Panc1 (cell line): Measurements from ENCODE around the gene MTHFD2L. TPM values are rescaled to one million over a fixed set of nuclear protein-coding genes. Genes with fewer than 3 reads are reported as not detected.

Experiments
- ATAC-seq: fragments of 200-7000 bp; cut with Tn5 transposase; 2 replicates; pipeline ENCODE4 v1.9.1; 2020; ENCODE audit warnings: mild to moderate bottlenecking, moderate library complexity
- BruUV-seq: library from RNA; stranded (reverse); fragments of 400-500 nt; replicated peaks from 2 replicates; lab custom pipeline; 2021; lab: Mats Ljungman, UMichigan
- CTCF ChIA-PET: fragments of 300-600 bp; sonication (Branson Sonifier 250); formaldehyde crosslinking; loops from one replicate; lab custom pipeline; 2022; ENCODE audit warnings: antibody characterized with exemption; lab: Charles Lee
- POLR2A ChIA-PET: fragments of 300-600 bp; sonication (Branson Sonifier 250); formaldehyde crosslinking; loops from one replicate; lab custom pipeline; 2022; ENCODE audit warnings: antibody characterized with exemption; lab: Charles Lee
- DNase-seq: peaks from one replicate; pipeline ENCODE4 v3.0.0-alpha.2; 2010; ENCODE audit warnings: low read depth, low spot score
- H3K27ac ChIP-seq: 2 replicates; pipeline ENCODE4 v1.5.1; 2011; ENCODE audit warnings: mild to moderate bottlenecking, low read length, inconsistent platforms
- H3K27me3 ChIP-seq: fragments of 200-500 bp; sonication (Bioruptor generic); 2 replicates; pipeline ENCODE4 v1.6.0; 2014; ENCODE audit warnings: low read length, inconsistent platforms; ENCODE audit not compliant: control insufficient read depth, insufficient read depth
- H3K36me3 ChIP-seq: fragments of 200-500 bp; sonication (Bioruptor generic); 2 replicates; pipeline ENCODE4 v1.5.1; 2014; ENCODE audit warnings: inconsistent platforms, mild to moderate bottlenecking, low read length, moderate library complexity; ENCODE audit not compliant: control insufficient read depth, insufficient read depth
- H3K4me1 ChIP-seq: 2 replicates; pipeline ENCODE4 v1.5.1; 2011; ENCODE audit warnings: inconsistent platforms, mild to moderate bottlenecking, low read length, moderate library complexity; ENCODE audit not compliant: control insufficient read depth, insufficient read depth
- H3K4me3 ChIP-seq, 2 experiments: 2 replicates each; pipeline ENCODE4 v1.5.1; 2011 to 2012; ENCODE audit warnings: low read depth in 2 of 2, low read length in 2 of 2, mild to moderate bottlenecking in 2 of 2, inconsistent platforms in 1 of 2, moderate library complexity in 1 of 2
- H3K9me3 ChIP-seq: fragments of 200-500 bp; sonication (Bioruptor generic); 2 replicates; pipeline ENCODE4 v1.5.1; 2014; ENCODE audit warnings: low read depth, mild to moderate bottlenecking, inconsistent platforms, low read length, moderate library complexity; ENCODE audit not compliant: control insufficient read depth, insufficient read depth
- CTCF ChIP-seq: fragments of 450-650 bp; IDR thresholded peaks from 2 replicates; pipeline ENCODE4 v1.5.1; 2017; ENCODE audit warnings: mild to moderate bottlenecking
- POLR2AphosphoS5 ChIP-seq: IDR thresholded peaks from 2 replicates; pipeline ENCODE4 v1.6.1; 2012; ENCODE audit warnings: mild to moderate bottlenecking, low read depth, low read length, moderate library complexity
- REST ChIP-seq, 2 experiments: IDR thresholded peaks; 2 replicates each; pipeline ENCODE4 v1.6.1; 2011 to 2012; ENCODE audit warnings: low read depth in 2 of 2, control low read depth in 1 of 2, low read length in 1 of 2, mild to moderate bottlenecking in 1 of 2, moderate library complexity in 1 of 2; ENCODE audit not compliant: insufficient read depth in 1 of 2
- SIN3A ChIP-seq: IDR thresholded peaks from 2 replicates; pipeline ENCODE4 v1.6.1; 2012; ENCODE audit warnings: low read depth, mild to moderate bottlenecking, low read length, moderate library complexity, borderline replicate concordance; ENCODE audit not compliant: insufficient read depth
- TCF7L2 ChIP-seq: IDR thresholded peaks from 2 replicates; pipeline ENCODE4 v1.6.1; 2011; ENCODE audit warnings: mild to moderate bottlenecking, low read depth, low read length, inconsistent platforms
- in situ Hi-C: cut with HindIII; loops from 2 replicates; pipeline ENCODE4 v1.10.0; 2016; ENCODE audit warnings: low sequenced_read_pairs, low pct_unique_long_range_greater_than_20kb
- intact Hi-C: fragments of 100-400 bp; cut with micrococcal nuclease; formaldehyde crosslinking; loops from one replicate; pipeline ENCODE4 v1.10.0; 2022; ENCODE audit not compliant: unreplicated experiment
- total RNA-seq: library from RNA; stranded (reverse); gene quantifications from one replicate; pipeline ENCODE4 v1.2.1, GENCODE V29; 2021; ENCODE audit not compliant: unreplicated experiment

MTHFD2L gene
- total RNA-seq, 1 experiment from 2014 or later: 6.6 TPM

GRCh38 chr4:74297539-74297938 lies 139.6 kb downstream of the MTHFD2L start:
- in situ Hi-C loops: no loop called here
- Histone ChIP-seq H3K4me1 (no peaks in the 10 kb centered on the region), H3K36me3 (no peaks in the 10 kb centered on the region), H3K27me3 (no peaks in the 10 kb centered on the region), H3K9me3 (no peaks in the 10 kb centered on the region), H3K4me3 (no peak overlapping the region), H3K27ac (no peak overlapping the region)
- BruUV-seq: no TSS peak
- ChIA-PET POLR2A (no interaction called here), CTCF (no interaction called here)
- no peak for ATAC-seq
- no peak for DNase-seq
- intact Hi-C loops: no loop called here
- TF ChIP-seq POLR2AphosphoS5 (no peak), CTCF (no peak), SIN3A (no peak), TCF7L2 (no peak), REST (IDR thresholded peaks at IDR 0.05; ENCODE audit: insufficient read depth in 1 of 2, low read depth in 2 of 2, low read length in 1 of 2) (no peak)

- no peak overlapping the region for H3K27ac ChIP-seq
- no peaks in the 10 kb centered on the region for H3K27me3 ChIP-seq
- ChIA-PET POLR2A (no interaction called here), CTCF (no interaction called here)
- in situ Hi-C loops (no loop called here), intact Hi-C loops (no loop called here)
- H3K9me3 ChIP-seq: no peaks in the 10 kb centered on the region
- ATAC-seq: no peak
- no peak overlapping the region for H3K4me3 ChIP-seq
- no TSS peak for BruUV-seq
- no peaks in the 10 kb centered on the region for H3K4me1 ChIP-seq
- H3K36me3 ChIP-seq: no peaks in the 10 kb centered on the region
- TF ChIP-seq TCF7L2: no peak
- no peak for TF ChIP-seq POLR2AphosphoS5
- no peak for TF ChIP-seq REST (IDR thresholded peaks at IDR 0.05; ENCODE audit: insufficient read depth in 1 of 2, low read depth in 2 of 2, low read length in 1 of 2)
- no peak for TF ChIP-seq CTCF
- no peak for TF ChIP-seq SIN3A
- no peak for DNase-seq
Observed at GRCh38 chr4:74304095-74304625, 146.2 kb downstream of the MTHFD2L start.
